Activated T-cell treated with anti-CD3 and anti-CD28 coated beads for 1 hour (primary cell): Measurements from ENCODE around the gene ICA1L.

ENCODE experiments used
- DNase-seq: peaks from one replicate; pipeline ENCODE4 v3.0.0-alpha.2; 2020; ENCODE audit warnings: low read depth

ICA1L gene

GRCh38 chr2:202782940-202783558 is 88.5 kb downstream of the ICA1L start:
- DNase-seq: no peak

- no peak for DNase-seq
Measured at GRCh38 chr2:202780514-202781021, 91.0 kb downstream of the ICA1L start.

- DNase-seq: no peak
Measured at GRCh38 chr2:202778217-202778616, 93.3 kb downstream of the ICA1L start.

- no peak for DNase-seq
Measured at GRCh38 chr2:202774104-202774503, 97.5 kb downstream of the ICA1L start.

- no peak for DNase-seq
Measured at GRCh38 chr2:202773301-202773973, 98.1 kb downstream of the ICA1L start.

GRCh38 chr2:202771741-202772460 is 99.7 kb downstream of the ICA1L start:
- no peak for DNase-seq

- no peak for DNase-seq
Measured at GRCh38 chr2:202771336-202771735, 100.2 kb downstream of the ICA1L start.

- no peak for DNase-seq
Measured at GRCh38 chr2:202769201-202769600, 102.4 kb downstream of the ICA1L start.

- DNase-seq: no peak
Measured at GRCh38 chr2:202768273-202768672, 103.3 kb downstream of the ICA1L start.

- DNase-seq: no peak
Measured at GRCh38 chr2:202765436-202765835, 106.1 kb downstream of the ICA1L start.

GRCh38 chr2:202764991-202765390 is 106.6 kb downstream of the ICA1L start:
- no peak for DNase-seq

GRCh38 chr2:202763916-202764315 is 107.7 kb downstream of the ICA1L start:
- no peak for DNase-seq

GRCh38 chr2:202762556-202762955 is 109.0 kb downstream of the ICA1L start:
- DNase-seq: no peak

- no peak for DNase-seq
Measured at GRCh38 chr2:202760848-202761247, 110.7 kb downstream of the ICA1L start.

GRCh38 chr2:202758604-202759003 is 113.0 kb downstream of the ICA1L start:
- DNase-seq: no peak

GRCh38 chr2:202758128-202758527 is 113.4 kb downstream of the ICA1L start:
- no peak for DNase-seq

- no peak for DNase-seq
Measured at GRCh38 chr2:202757339-202757738, 114.2 kb downstream of the ICA1L start.

- no peak for DNase-seq
Measured at GRCh38 chr2:202756598-202756997, 115.0 kb downstream of the ICA1L start.

- no peak for DNase-seq
Measured at GRCh38 chr2:202754936-202755335, 116.6 kb downstream of the ICA1L start.

- DNase-seq: no peak
Measured at GRCh38 chr2:202752071-202752470, 119.5 kb downstream of the ICA1L start.

GRCh38 chr2:202750763-202751427 is 120.7 kb downstream of the ICA1L start:
- no peak for DNase-seq

GRCh38 chr2:202749477-202749876 is 122.1 kb downstream of the ICA1L start:
- DNase-seq: no peak

GRCh38 chr2:202743613-202744012 is 128.0 kb downstream of the ICA1L start:
- DNase-seq: no peak
